Tibial nerve (tissue), 4 donors: ENCODE results near the gene STAT5B. TPM values are rescaled to one million over a fixed set of nuclear protein-coding genes. Genes with fewer than 3 reads are reported as not detected.

Source experiments
- DNase-seq, 2 donors: peaks; one replicate each; pipeline ENCODE4 v3.0.0-alpha.2; 2019; ENCODE audit warnings: low spot score in 2 of 2
- H3K27ac ChIP-seq, 4 donors: fragments of 200-600 bp; sonication (generic) in 3 of 4; one replicate each; pipeline ENCODE4 v1.5.1; 2017 to 2019; ENCODE audit warnings: mild to moderate bottlenecking in 1 of 4
- H3K27me3 ChIP-seq, 2 donors: fragments of 200-600 bp; sonication (generic) in 1 of 2; one replicate each; pipeline versions ENCODE4 v1.5.1 to v1.6.0; 2017 to 2019
- H3K36me3 ChIP-seq, 3 donors: fragments of 200-600 bp; sonication (generic); one replicate each; pipeline ENCODE4 v1.5.1; 2018 to 2019
- H3K4me1 ChIP-seq, 4 donors: fragments of 200-600 bp; sonication (generic) in 3 of 4; one replicate each; pipeline ENCODE4 v1.5.1; 2017 to 2019
- H3K4me3 ChIP-seq, 4 donors: fragments of 200-600 bp; sonication (generic) in 3 of 4; one replicate each; pipeline ENCODE4 v1.5.1; 2017 to 2019; ENCODE audit warnings: mild to moderate bottlenecking in 1 of 4, moderate library complexity in 1 of 4
- H3K9me3 ChIP-seq, 4 donors: fragments of 200-600 bp; sonication (generic) in 3 of 4; one replicate each; pipeline ENCODE4 v1.5.1; 2017 to 2019
- EP300 ChIP-seq, 2 donors: sonication (generic); formaldehyde crosslinking; IDR thresholded peaks; one replicate each; pipeline ENCODE4 v1.6.1; 2017; ENCODE audit warnings: antibody characterized with exemption in 2 of 2, mild to moderate bottlenecking in 1 of 2
- POLR2A ChIP-seq, 2 donors: fragments of 450-650 bp; IDR thresholded peaks; one replicate each; pipeline ENCODE4 v1.6.1; 2017; ENCODE audit warnings: antibody characterized with exemption in 2 of 2, mild to moderate bottlenecking in 2 of 2, moderate library complexity in 2 of 2
- WGBS, 2 donors: methylation state at CpG; one replicate each; pipeline ENCODE4 v1.1.5; 2018; 5-methylcytosine and 5-hydroxymethylcytosine counted together
- total RNA-seq, 4 donors: library from RNA; depleted of rRNA; stranded (reverse); fragments of >200 nt; gene quantifications; one replicate each; pipeline ENCODE4 v1.1.0, GENCODE V29; 2016
- TF ChIP-seq, protein P1 (sequence below), 5 experiments: fragments of 200-600 bp in 3 of 5; fragments of 450-650 bp in 2 of 5; sonication (generic) in 3 of 5; IDR thresholded peaks; one replicate each; pipeline ENCODE4 v1.5.1; 2016 to 2019; ENCODE audit warnings: antibody characterized with exemption in 5 of 5, mild to moderate bottlenecking in 3 of 5, moderate library complexity in 2 of 5

The STAT5B gene
- total RNA-seq, 4 donors from 2014 or later, result 96.8 to 117 (median 104) TPM

DNA sequence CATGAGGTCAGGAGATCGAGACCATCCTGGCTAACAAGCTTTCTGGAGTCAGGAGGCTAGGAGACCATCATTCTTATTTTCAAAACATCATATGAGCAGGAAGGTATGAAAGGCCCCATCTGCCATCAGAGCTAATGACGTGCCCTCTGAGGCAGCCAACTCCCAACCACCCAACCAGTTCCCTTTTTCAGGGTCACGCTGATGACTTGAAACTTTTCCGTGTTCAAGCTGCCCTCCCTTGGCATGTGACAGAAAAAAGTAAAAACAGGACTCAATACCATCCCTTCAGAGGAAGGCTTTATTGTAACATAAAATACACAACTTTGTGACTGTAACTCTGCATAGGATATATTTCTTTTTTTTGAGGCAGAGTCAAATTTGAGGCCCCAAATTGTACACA is 77.3 kb downstream of the STAT5B start:
- Histone ChIP-seq H3K9me3 (no peaks in the 10 kb centered on the region), H3K4me3 (no peak overlapping the region), H3K27me3 (no peaks in the 10 kb centered on the region), H3K27ac (peak overlapping the region in 3 of 4 donors; percentile 29 to 57 (median 37)), H3K36me3 (peaks cover 0 to 48% (median 4%) of the 10 kb centered on the region in 3 donors), H3K4me1 (peaks cover 0 to 4% (median 2%) of the 10 kb centered on the region in 4 donors)
- 67 to 75% methylated on average over 4 of the region's 4 CpGs for WGBS, 2 donors
- DNase-seq, result no peak
- TF ChIP-seq POLR2A (IDR thresholded peaks at IDR 0.05) (no peak), EP300 (IDR thresholded peaks at IDR 0.05) (peak in 1 of 2 donors; percentile 43)

DNA sequence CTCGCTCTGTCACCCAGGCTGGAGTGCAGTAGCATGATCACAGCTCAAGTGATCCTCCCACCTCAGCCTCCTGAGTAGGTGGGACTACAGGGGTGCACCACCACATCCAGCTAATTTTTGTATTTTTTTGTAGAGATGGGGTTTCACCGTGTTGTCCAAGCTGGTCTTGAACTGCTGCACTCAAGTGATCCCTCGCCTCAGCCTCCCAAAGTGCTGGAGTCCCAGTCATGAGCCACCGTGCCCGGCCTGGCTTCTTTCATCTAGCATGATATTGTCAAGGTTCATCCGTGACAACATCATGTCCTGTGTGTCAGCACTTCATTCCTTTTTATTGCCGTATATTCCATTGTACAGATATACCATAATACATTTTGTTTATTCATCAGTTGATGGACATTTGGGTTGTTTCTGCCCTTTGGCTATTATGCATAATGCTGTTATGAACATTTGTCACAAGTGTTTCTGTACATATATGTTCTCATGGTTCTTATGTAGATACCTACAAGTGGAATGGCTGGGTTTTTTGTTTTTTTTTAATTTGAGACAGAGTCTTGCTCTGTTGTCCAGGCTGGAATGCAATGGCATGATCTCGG is 78.5 kb downstream of the STAT5B start:
- H3K4me1 ChIP-seq, result peaks cover 0 to 16% (median 12%) of the 10 kb centered on the region in 4 donors
- WGBS, 2 donors, result 90 to 94% methylated on average over 8 of the region's 8 CpGs
- TF ChIP-seq EP300 (IDR thresholded peaks at IDR 0.05) (no peak), POLR2A (IDR thresholded peaks at IDR 0.05) (no peak)
- TF ChIP-seq, protein P1, sequence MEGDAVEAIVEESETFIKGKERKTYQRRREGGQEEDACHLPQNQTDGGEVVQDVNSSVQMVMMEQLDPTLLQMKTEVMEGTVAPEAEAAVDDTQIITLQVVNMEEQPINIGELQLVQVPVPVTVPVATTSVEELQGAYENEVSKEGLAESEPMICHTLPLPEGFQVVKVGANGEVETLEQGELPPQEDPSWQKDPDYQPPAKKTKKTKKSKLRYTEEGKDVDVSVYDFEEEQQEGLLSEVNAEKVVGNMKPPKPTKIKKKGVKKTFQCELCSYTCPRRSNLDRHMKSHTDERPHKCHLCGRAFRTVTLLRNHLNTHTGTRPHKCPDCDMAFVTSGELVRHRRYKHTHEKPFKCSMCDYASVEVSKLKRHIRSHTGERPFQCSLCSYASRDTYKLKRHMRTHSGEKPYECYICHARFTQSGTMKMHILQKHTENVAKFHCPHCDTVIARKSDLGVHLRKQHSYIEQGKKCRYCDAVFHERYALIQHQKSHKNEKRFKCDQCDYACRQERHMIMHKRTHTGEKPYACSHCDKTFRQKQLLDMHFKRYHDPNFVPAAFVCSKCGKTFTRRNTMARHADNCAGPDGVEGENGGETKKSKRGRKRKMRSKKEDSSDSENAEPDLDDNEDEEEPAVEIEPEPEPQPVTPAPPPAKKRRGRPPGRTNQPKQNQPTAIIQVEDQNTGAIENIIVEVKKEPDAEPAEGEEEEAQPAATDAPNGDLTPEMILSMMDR (IDR thresholded peaks at IDR 0.05), result no peak

DNA sequence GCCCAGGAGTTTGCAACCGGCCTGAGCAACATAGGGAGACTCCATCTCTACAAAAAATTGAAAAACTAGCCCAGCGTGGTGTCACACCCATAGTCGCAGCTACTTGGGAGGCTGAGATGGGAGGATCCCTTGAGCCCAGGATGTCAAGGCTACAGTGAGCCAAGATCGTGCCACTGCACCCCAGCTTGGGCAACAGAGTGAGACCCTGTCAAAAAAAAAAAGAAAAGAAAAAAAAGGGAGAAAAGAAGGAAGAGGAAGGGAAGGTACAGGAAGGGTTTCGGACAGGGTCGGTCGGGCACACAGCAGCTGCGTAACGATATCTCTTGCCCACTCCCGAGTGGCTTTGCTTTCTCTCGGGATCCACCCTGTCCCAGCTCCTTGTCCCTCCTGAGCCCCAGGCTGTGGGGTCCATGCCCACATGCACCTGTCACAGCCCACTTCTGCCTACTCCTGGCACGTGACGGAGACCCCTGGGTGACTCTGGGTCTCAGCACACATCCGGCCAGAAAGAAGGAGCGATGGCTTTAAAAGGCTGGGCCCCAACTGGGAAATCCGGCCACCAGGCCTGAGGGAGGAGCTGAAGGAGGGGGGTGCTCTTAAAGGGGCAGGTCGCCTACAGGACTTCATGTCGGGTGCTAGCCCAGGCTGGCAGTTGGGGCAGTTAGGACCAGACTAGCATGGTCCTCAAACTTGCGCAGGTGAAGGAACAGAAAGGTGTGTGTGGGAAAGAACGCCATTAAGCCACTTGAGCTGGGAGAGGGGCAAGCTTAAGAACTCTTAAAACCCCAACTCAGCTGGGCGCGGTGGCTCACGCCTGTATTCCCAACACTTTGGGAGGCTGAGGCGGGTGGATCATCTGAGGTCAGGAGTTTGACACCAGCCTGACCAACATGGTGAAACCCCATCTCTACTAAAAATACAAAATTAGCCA is 82.0 kb downstream of the STAT5B start, which contains the start of gene GHDC:
TSS of gene GHDC (minus strand) at position 526 of the 931 bp plus-strand sequence. CDS start 913 bp downstream, outside the sequence.
- peak; percentile 61 to 87 for DNase-seq
- peak within 1 kb of the TSS; percentile 61 to 86 (median 86) for H3K27ac ChIP-seq
- H3K9me3 ChIP-seq, result no peaks in the 10 kb centered on the region
- 20 to 27% methylated on average over 24 of the region's 24 CpGs for WGBS, 2 donors
- H3K36me3 ChIP-seq, result peaks cover 0 to 35% (median 0%) of the 10 kb centered on the region in 3 donors
- H3K4me1 ChIP-seq, result peaks cover 0 to 23% (median 12%) of the 10 kb centered on the region in 4 donors
- H3K27me3 ChIP-seq, result no peaks in the 10 kb centered on the region
- peak in 1 of 2 donors; percentile 14 for TF ChIP-seq POLR2A (IDR thresholded peaks at IDR 0.05)
- TF ChIP-seq, protein P1 (IDR thresholded peaks at IDR 0.05), result peak in 1 of 5 experiments; percentile 55
- TF ChIP-seq EP300 (IDR thresholded peaks at IDR 0.05), result peak; percentile 68 to 85
- peak within 1 kb of the TSS; percentile 49 to 70 (median 64) for H3K4me3 ChIP-seq

More for the DNA sequence above, 78.5 kb downstream of the STAT5B start:
- no peaks in the 10 kb centered on the region for H3K27me3 ChIP-seq
- H3K9me3 ChIP-seq, result no peaks in the 10 kb centered on the region
- peaks cover 0 to 38% (median 4%) of the 10 kb centered on the region in 3 donors for H3K36me3 ChIP-seq
- H3K4me3 ChIP-seq, result no peak overlapping the region
- no peak for DNase-seq
- H3K27ac ChIP-seq, result no peak overlapping the region

DNA sequence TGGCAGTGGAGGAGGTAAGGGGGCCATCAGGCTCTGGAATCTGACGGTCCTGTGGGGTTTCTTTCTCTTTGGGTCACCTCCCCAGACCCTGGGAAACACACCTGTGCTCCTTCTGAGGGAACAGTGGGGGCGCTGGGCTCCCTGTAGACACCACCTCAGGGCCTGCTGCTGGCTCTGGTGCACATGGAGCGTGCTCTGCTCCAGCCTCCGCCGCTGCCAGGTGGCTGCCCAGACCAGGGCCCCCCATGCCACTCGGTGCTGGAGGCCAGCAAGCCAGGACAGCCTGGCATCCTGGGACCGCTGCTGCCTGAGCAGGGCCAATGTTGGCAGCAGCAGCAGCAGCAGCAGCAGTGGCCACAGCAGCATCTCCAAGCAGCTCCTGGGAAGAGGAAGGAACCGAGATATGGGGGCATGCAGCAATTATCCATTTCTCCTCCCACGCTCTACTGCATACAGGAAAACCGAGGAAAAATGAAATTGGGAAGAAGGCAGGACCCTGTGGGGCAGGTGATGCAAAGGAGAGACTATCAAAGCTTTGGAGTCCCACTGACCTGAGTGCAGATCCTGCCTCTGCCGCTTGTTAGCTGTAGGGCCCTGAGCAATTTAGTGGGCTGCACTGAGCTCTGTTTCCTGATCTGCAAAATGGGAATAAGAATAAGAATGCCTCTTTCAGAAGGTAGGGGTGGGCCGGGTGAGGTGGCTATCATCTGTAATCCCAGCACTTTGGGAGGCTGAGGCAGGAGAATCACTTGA is 82.8 kb downstream of the STAT5B start:
- Histone ChIP-seq H3K36me3 (peaks cover 0 to 33% (median 0%) of the 10 kb centered on the region in 3 donors), H3K9me3 (no peaks in the 10 kb centered on the region), H3K4me1 (peaks cover 0 to 23% (median 12%) of the 10 kb centered on the region in 4 donors), H3K4me3 (peak overlapping the region; percentile 49 to 70 (median 64)), H3K27me3 (no peaks in the 10 kb centered on the region), H3K27ac (peak overlapping the region in 3 of 4 donors; percentile 85 to 86 (median 86))
- no peak for TF ChIP-seq POLR2A (IDR thresholded peaks at IDR 0.05)
- TF ChIP-seq, protein P1 (IDR thresholded peaks at IDR 0.05), result no peak
- no peak for TF ChIP-seq EP300 (IDR thresholded peaks at IDR 0.05)
- no peak for DNase-seq
- WGBS, 2 donors, result 66 to 73% methylated on average over 9 to 10 of the region's 12 CpGs
